Lung microvascular endothelial cell (primary cell): ENCODE measurements around the gene SFI1. TPM values are rescaled to one million over a fixed set of nuclear protein-coding genes. Genes with fewer than 3 reads are reported as not detected.
"Not testable (repeated sequence)": the region's sequence is repeated elsewhere in the genome, so short reads cannot be mapped to it uniquely, and the experiment has no call there.

Experiments
- DNase-seq, 2 donors: peaks; one replicate each; pipeline versions ENCODE4 v3.0.0 to v3.0.0-alpha.2; 2010; ENCODE audit warnings: low read depth in 2 of 2
- total RNA-seq: library from RNA; depleted of rRNA; stranded (reverse); fragments of >200 nt; gene quantifications from 2 replicates; pipeline ENCODE4 v1.2.1, GENCODE V29; 2014

Gene SFI1
- total RNA-seq, 1 donor from 2014 or later = 18.1 TPM

DNA sequence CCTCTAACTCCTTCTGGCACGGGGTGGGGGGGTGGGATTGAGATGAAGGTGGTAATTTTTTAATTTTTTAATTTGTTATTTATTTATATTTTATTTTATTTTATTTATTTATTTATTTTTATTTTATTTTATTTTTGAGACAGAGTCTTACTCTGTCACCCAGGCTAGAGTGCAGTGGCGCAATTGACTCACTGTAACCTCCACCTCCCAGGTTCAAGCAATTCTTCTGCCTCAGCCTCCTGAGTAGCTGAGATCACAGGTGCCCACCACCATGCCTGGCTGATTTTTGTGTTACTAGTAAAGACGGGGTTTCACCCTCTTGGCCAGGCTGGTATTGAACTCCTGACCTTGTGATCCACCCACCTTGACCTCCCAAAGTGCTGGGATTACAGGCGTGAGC lies 43.8 kb downstream of the SFI1 start:
- DNase-seq = not testable (repeated sequence)

DNA sequence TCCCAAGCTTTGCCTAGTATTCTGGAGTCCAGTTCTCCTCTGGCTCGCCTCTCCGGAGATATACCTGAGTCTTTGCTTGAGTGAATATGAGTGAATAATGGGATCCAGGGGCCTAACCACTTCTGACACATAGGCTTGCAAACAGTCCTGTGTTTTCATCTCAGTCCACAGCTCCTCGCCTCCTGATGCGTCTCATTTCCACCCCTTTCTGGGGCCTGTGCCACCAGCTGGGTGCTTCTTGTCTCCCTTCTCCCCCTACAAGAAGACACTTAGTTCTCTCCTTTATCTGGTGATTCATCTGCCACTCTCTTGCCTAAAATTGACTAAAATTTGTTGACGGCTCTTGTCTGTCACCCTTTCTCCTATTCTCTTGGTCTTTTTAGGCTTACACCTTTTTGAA lies 44.6 kb downstream of the SFI1 start:
- DNase-seq = no peak

DNA sequence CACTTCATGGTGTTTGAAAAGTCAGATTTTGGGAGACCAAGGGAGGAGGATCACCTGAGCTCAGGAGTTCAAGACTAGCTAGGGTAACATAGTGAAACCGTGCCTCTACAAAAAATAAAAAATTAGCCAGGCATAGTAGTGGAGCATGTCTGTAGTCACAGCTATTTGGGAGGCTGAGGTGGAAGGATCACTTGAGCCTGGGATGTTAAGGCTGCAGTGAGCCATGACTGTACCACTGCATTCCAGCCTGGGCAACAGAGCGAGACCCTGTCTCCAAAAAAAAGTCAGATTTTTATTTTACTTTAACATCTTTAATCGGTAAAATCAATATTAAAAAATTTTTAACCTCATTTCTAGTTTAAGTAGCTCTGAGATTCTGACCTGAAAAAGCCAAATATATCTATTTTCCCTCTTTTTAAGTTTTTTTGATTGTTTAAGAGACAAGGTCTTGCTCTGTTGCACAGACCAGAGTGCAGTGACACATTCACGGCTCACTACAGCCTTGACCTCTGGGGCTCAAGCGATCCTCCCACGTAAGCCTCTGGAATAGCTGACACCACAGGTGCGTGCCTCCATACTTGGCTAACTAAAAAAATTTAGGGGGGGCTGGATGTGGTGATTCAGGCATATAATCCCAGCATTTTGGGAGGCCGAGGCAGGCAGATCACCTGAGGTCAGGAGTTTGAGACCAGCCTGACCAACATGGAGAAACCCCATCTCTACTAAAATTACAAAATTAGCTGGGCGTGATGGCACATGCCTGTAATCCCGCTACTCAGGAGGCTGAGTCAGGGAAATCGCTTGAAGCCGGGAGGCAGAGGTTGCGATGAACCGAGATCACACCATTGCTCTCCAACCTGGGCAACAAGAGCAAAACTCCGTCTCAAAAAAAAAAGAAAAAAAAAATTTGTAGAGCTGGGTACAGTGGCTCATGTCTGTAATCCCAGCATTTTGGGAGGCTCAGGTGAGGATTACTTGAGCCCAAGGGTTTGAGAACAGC lies 48.4 kb downstream of the SFI1 start:
- DNase-seq = no peak

DNA sequence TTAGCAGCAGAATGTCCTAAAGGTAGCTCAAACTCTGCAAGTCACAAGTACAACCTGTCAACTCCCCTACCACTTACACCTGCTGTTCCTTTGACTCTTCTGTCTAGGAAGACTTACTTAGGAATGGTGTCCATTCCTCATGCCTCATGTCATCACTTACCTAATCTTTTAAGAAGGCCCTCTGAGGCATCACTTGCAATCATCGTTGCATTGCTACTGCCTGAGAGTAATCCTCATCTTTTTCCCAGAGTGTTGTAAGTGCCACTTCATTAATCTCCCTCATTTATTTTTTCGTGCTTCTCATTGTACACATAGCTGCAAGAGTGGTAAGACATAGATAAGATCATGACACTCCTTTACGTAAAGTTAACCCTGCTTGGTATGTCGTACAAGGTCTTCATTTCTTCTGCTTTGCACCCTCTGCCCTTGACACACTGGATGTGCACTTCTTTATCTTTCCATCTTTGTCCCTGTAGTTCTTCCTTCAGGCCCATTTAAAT lies 54.6 kb downstream of the SFI1 start:
- no peak for DNase-seq

DNA sequence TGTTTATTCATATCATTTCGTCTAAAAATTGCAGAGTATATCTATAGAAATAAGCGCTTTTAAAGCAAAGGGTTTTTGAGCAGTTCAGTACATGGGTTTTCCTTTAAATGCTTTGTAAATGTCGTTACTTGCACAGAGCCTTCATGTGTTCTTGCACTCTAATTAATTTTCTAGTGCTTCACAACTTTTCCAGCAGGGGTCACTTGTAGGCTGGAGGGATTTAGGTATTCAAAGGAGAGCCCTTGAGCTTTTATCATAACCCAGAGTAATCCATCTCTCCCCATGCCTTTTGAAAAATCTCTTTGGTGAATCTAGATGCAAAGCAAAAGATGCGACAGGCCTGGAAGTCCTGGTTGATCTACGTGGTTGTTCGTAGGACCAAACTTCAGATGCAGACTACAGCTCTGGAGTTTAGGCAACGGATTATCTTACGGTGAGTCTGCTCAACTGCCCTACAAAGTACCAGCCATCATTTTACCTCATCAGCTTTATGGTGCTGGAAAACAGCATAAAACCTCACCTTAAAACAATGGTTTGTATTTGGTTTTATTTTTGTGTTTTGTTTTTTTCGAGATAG lies 60.4 kb downstream of the SFI1 start:
- DNase-seq = peak; percentile 45 to 54

DNA sequence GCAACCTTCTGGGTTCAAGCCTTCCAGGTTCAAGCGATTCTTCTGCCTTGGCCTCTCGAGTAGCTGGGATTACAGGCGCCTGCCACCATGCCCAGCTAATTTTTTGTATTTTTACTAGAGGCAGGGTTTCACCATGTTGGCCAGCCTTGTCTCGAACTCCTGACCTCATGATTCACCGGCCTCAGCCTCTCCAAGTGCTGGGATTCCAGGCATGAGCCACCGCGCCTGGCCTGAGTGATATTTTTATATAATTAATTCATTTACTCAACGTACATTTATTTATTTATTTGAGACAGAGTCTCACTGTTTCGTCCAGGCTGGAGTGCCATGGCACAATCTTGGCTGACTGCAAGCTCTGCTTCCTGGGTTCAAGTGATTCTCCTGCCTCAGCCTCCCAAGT lies 62.2 kb downstream of the SFI1 start:
- peak in 1 of 2 donors; percentile 17 for DNase-seq

DNA sequence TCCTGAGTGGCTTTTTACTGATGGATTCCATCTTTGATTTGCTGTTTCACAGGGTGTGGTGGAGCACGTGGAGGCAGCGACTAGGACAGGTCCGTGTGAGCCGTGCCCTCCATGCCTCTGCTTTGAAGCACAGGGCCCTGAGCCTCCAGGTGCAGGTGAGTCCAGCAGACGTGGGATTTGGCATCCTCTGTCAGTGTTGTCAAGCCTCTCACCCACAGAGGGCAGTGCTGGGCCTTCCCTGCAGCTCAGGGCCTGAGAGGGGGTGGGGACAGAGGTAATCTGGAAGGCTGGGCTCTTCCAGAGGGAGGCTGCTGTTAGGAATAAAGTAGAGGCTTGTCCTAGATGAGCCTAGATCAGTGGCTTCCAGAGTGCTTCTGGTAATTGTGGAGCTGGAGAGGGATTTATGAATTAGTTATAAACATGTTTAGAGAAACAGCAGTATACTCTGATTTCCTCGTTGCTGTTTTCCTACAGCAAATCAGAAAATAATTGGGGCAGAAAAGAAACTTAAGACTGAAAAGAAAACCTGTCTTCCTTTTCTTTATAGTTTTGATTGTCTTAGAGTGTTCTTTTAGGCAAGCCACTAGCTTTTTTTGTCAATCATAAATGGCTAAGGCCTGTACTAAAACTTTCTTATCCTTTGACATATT lies 65.0 kb downstream of the SFI1 start:
- DNase-seq = peak; percentile 82 to 91

DNA sequence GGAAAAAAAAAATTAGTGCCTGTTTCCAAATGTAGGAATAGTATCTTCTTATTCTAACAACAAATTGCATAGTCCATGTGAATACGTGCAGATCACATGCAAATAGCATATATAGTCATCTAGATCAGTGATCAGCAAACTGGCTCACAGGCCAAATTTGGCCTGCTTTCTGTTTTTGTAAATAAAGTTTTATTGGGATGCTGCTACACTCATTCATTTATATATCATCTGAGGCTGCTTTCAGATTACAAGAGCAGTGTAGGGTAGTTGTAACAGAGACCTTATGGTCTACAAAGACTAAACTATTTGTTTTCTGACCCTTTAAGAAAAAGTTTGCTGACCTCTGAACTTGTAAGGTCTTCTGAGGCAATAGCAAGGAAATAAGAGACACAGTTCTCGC lies 65.6 kb downstream of the SFI1 start:
- no peak for DNase-seq

DNA sequence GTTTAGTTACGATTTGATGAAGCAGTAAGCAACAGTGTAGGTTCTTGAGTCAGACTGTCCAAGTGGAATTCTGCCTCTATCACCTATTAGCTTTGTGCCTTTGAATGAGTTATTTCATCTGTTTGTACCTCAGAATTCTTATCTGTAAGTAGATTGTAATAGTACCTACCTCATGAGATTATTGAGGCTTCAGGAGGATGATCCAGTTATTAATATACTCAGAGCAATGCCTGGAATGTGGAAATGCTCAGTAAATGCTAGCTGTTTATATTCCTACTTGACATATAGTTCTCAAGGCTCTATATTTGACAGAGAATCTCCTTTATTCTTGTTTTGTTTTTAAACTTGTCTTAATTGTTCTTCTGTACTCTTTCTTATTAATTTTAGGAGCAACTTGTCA lies 70.1 kb downstream of the SFI1 start:
- no peak for DNase-seq

DNA sequence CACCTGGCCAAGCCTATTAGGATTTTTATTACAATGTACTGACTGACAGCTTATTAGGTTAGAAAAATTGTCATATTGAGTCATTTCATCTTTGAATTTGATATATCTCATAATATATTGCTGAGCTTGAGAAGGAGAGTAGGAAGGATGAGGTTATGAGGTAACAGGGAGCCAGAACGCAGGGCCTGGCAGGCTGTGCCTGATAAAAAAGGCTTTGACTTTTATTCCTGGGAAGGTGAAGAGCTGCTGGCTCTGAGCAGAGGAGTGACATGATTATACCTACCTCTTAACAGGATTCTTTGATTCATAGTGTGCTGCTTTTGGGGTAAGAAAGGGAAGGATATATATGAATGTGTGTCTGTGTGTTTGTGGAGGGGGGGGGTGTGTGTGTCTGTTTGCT lies 70.9 kb downstream of the SFI1 start:
- DNase-seq = no peak

DNA sequence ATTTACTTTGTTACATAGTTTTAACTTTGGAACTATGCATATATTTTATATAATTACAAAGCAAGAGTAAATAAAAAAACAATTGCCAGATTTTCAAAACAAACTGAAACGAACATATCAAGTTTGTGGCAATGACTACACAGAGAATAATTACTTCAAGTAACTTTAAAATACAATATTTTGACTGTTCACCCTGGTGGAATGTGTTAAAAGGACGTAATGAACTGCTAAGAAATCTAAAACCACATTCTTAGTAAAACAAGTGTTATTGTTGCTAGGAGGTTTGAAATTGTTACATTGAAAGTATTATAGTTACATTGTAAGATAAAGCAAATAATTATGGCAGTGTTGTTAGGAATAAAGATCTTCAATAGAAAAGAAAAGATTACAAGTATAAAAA lies 71.4 kb downstream of the SFI1 start:
- no peak for DNase-seq

DNA sequence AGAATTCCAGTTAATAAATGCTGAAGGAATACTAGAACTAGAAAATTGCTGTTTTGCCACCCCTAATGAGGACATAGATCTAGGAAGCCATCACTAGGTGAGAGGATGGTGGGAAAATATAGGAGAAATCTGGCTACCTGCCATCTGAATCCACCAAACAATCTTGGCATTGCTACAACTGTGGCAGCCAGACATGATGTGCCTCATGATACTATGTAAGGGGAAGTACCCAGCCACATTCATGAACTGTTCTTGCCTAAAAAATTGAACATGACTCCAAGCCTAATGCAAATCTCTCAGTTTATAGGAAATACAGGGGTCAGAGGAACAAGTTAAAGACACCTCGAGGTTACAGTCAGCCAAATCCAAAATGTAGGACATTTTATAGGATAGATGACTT lies 72.8 kb downstream of the SFI1 start:
- peak in 1 of 2 donors; percentile 61 for DNase-seq

DNA sequence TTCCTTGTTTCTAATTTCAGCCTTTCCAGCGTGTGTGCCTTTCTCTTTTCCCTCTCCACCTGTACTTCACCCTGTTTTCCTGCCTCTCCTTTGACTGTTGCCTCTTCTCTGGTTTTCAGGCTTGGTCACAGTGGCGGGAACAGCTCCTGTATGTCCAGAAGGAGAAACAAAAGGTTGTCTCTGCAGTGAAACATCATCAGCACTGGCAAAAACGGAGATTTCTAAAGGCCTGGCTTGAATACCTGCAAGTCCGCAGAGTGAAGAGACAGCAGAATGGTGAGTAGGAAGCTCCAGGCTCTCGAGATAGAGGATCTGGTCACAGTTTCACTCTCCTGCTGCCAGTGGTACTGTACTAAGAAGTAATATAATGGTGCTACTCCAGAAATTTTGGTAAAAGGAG lies 76.6 kb downstream of the SFI1 start:
- DNase-seq = no peak

DNA sequence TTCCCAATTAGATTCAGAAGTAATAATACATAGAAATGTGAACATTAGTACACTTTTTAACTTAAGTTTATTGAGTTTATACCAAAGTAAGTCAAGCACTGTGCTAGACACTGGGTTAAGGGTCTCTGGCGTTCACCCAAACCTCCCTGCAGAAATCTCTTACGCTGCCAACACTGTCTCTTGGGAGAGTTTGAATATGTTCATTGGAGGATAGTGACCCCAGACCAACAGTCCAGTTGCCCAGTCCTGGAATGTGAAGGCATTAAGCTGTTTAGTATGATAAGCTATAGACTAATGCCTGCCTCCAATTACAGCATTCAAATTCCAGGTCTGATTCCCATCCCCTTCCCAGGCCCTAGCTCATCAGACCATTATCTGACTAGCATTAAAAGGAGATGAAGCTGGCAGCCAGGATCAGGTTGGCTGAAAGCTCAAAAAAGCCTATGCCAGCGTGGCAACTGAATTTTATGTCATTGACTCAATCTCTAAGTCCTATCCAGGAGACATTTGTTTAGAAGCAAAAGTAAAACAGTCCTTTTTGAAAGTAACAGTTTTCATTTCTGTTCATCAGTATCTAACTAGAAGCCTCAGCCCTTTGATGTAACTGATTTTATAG lies 77.8 kb downstream of the SFI1 start:
- no peak for DNase-seq

DNA sequence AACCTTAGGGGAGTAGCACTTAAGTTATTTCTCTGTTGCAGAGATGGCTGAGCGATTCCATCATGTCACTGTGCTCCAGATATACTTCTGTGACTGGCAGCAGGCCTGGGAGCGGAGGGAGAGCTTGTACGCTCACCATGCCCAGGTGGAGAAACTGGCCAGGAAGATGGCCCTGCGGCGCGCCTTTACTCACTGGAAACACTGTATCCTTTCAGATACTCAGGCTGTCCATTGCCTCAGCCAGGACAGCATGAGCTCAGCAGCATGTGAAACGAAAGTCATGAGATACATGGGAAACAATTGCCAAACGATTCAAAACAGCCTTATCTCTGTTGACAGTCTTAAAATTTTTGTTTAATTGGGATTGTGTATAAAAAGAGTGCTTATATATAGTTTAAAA lies 78.9 kb downstream of the SFI1 start:
- no peak for DNase-seq

DNA sequence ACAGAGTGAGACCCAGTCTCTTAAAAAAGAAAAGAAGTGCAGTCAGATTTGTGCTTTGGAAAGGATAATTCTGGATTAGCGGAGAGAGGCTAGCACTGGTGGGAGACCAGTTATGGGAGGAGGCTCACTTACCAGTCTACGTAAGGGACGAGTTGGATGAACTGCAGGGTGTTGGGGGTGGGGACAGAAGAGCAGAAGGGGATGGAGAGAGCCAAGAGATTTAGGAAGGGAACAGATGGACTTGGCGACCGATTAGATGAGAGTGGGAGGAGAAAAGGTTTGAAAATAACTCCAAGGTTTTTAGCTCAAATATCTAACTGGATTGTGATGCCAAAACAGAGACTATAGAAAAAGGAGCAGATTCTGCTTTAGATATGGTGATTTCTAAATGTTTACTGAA lies 81.4 kb downstream of the SFI1 start:
- no peak for DNase-seq

DNA sequence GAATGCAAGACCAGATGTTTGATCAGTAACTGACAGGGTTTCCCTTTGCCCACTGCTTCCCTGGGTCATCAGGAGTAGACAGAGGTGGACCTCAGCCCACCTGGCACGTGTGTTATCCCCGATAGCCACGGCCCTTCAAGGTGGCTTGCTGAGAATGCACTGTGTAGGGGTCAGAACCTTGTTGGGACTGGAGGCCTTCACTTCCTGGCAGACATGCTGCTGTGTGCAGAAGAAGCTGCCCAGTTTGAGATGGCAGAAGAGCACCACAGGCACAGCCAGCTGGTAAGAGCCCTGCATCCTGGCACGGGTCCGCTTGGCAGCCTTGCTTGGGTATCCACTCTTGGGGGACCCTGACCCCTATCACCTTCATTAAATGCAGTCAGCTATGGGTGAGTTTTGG lies 81.8 kb downstream of the SFI1 start:
- DNase-seq = no peak

DNA sequence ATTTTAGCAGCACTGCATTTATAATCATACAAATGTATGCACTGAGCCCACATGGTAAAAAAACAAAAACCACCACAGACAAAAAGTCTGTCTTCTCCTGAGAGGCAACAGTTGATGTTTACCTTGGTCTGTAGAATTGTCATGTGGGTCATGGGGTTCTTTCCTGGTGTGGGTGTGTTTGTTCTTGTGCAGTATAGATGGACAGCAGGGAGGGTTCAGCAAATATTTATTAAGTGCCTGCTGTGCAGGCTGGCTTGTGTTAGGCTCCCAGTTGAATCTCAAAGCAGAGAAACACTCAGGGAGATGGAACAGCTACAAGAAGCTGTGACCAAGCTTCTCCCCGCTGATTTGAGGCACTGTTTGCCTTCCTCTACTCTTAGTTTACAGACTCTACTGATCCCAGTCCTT lies 83.5 kb downstream of the SFI1 start:
- DNase-seq = no peak

DNA sequence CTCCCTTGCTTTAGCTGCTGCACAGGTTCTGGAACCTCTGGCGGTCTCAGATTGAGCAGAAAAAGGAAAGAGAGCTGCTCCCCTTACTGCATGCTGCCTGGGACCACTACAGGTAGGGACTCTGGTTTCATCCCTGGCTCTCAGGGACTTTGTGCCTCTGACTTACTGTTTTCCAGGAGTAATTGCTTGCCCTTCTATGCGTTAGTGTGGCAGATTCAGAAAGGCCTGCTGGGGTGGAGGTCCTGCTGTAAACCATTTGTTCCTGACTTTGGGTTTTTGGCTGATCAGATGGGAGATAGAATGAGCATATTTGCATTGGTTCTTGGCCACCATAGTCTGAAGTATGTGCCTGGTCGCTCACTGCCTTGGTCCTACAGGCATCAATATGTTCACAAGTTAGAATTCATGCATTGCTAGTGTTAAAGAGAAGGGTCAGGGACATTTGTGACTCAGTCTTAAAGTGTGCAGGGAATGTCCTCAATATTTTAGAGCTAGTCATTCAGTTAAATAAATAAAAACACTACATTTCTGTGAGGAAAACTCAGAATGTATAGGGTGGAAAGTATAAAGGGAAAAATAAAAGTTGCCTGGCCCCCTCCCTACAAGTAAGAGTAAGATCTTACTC lies 87.6 kb downstream of the SFI1 start:
- peak in 1 of 2 donors; percentile 24 for DNase-seq

DNA sequence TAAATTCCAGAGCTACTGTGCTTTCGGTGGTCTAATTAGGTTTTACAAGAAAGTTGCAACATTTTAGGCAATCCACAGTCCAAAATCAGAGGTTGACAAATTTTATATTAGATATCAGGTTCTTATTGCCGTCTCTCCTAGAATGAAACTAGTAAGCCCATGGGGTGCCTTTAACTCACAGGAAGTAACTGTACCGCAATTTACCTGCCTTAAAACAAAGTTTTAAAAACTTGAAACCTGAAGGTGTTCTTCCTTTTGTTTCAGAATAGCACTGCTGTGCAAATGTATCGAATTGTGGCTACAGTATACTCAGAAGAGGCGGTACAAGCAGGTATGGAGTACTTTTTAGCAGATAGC lies 88.4 kb downstream of the SFI1 start:
- no peak for DNase-seq

DNA sequence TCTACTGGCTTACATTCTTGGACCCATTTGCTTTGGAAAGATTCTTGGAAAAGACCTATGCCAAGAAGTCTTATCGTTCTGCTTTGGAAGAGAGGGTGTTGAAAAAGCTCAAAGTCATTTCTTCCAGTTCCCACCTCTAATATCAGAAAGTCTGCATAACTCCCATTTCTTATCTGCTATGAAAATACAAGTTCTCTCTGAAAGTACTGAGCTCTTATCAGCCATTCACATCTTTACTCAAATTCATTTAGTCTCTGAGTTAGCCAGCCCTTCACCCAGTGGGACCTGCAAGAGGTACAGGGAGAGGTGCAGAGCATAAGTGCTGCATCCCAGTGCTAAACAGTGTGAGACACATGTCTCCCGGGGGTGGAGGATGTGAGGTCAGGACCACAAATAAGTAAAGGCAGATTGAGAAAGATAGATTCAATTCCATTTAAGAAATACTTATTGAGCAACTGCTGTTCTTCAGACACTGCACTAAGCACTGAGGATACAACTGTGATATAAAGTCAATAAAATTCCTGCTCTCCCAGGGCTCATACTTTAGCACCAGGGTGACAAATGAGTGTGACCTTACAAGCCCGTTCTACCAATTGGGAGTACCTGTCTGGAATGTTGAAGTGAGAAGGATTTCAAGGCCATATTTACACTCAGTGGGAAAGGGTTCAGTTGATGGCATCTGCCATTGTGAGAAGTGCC lies 89.0 kb downstream of the SFI1 start:
- DNase-seq = no peak
